IMR-90 (cell line): Measurements from ENCODE around the gene DOK6. TPM values are rescaled to one million over a fixed set of nuclear protein-coding genes. Genes with fewer than 3 reads are reported as not detected.

ENCODE experiments used
- ATAC-seq: fragments of 200-7000 bp; cut with Tn5 transposase; 2 replicates; pipeline ENCODE4 v1.9.1; 2020; ENCODE audit warnings: low read depth, mild to moderate bottlenecking, moderate library complexity
- BruUV-seq: library from RNA; stranded (reverse); fragments of 400-500 nt; replicated peaks from 2 replicates; lab custom pipeline; 2021; lab: Mats Ljungman, UMichigan
- CTCF ChIA-PET: fragments of 300-600 bp; formaldehyde crosslinking; extraction: SDS; loops from one replicate; lab custom pipeline; 2021; ENCODE audit warnings: antibody characterized with exemption; lab: Yijun Ruan, JAX
- POLR2A ChIA-PET: fragments of 300-600 bp; sonication (Branson Sonifier 250); formaldehyde crosslinking; loops from one replicate; lab custom pipeline; 2022; ENCODE audit warnings: antibody characterized with exemption; ENCODE audit not compliant: unreplicated experiment; lab: Charles Lee
- DNase-seq: peaks from one replicate; pipeline ENCODE4 v3.0.0; 2013
- H2AFZ ChIP-seq: replicated peaks from 2 replicates; pipeline ENCODE3; 2013; ENCODE audit warnings: low read length, mild to moderate bottlenecking; ENCODE audit not compliant: poor library complexity
- H2AK5ac ChIP-seq: 2 replicates; pipeline ENCODE4 v1.6.1; 2013; ENCODE audit warnings: low read depth, low read length, inconsistent platforms
- H2AK9ac ChIP-seq: replicated peaks from 2 replicates; pipeline ENCODE3; 2013; ENCODE audit warnings: mild to moderate bottlenecking, low read depth, low read length, moderate library complexity; ENCODE audit not compliant: poor library complexity
- H2BK120ac ChIP-seq: 2 replicates; pipeline ENCODE4 v1.6.1; 2013; ENCODE audit warnings: low read depth, low read length, inconsistent platforms
- H2BK15ac ChIP-seq: 3 replicates; pipeline ENCODE4 v1.6.1; 2013; ENCODE audit warnings: low read depth, low read length, inconsistent platforms
- H2BK20ac ChIP-seq: 2 replicates; pipeline ENCODE4 v1.6.1; 2013; ENCODE audit warnings: low read depth, mild to moderate bottlenecking, inconsistent platforms, low read length, moderate library complexity
- H2BK5ac ChIP-seq: 2 replicates; pipeline ENCODE4 v1.6.1; 2013; ENCODE audit warnings: mild to moderate bottlenecking, low read depth, low read length, inconsistent platforms; ENCODE audit not compliant: poor library complexity, severe bottlenecking
- H3K14ac ChIP-seq: replicated peaks from 2 replicates; pipeline ENCODE4 v1.6.1; 2013; ENCODE audit warnings: low read depth, low read length, inconsistent platforms
- H3K18ac ChIP-seq: 2 replicates; pipeline ENCODE4 v1.6.1; 2013; ENCODE audit warnings: low read depth, low read length, control low read depth
- H3K23ac ChIP-seq: 2 replicates; pipeline ENCODE4 v1.6.1; 2013; ENCODE audit warnings: low read depth, low read length, inconsistent platforms
- H3K27ac ChIP-seq: 2 replicates; pipeline ENCODE4 v1.5.1; 2013; ENCODE audit warnings: mild to moderate bottlenecking, control low read depth, low read length; ENCODE audit not compliant: insufficient read depth
- H3K27me3 ChIP-seq: 2 replicates; pipeline ENCODE4 v1.6.1; 2013; ENCODE audit warnings: low read length; ENCODE audit not compliant: control insufficient read depth, insufficient read depth
- H3K36me3 ChIP-seq: 2 replicates; pipeline ENCODE4 v1.6.1; 2013; ENCODE audit warnings: low read length, mixed read lengths; ENCODE audit not compliant: control insufficient read depth, insufficient read depth
- H3K4ac ChIP-seq: 2 replicates; pipeline ENCODE4 v1.6.1; 2013; ENCODE audit warnings: low read depth, low read length, inconsistent platforms
- H3K4me1 ChIP-seq: 2 replicates; pipeline ENCODE4 v1.6.1; 2013; ENCODE audit warnings: low read length, mixed read lengths; ENCODE audit not compliant: control insufficient read depth, insufficient read depth
- H3K4me2 ChIP-seq: 2 replicates; pipeline ENCODE4 v1.6.1; 2013; ENCODE audit warnings: low read depth, mild to moderate bottlenecking, control low read depth, low read length, moderate library complexity
- H3K4me3 ChIP-seq: 2 replicates; pipeline ENCODE4 v1.5.1; 2013; ENCODE audit warnings: low read depth, mild to moderate bottlenecking, control low read depth, low read length, moderate library complexity; ENCODE audit not compliant: insufficient read depth
- H3K56ac ChIP-seq: 2 replicates; pipeline ENCODE4 v1.6.1; 2013; ENCODE audit warnings: low read length, inconsistent platforms; ENCODE audit not compliant: insufficient read depth; ENCODE audit errors: extremely low read depth
- H3K79me1 ChIP-seq, 2 experiments: 2 replicates each; pipeline ENCODE4 v1.6.1; 2013; ENCODE audit warnings: low read length in 2 of 2, inconsistent platforms in 1 of 2, low read depth in 1 of 2
- H3K9ac ChIP-seq: 2 replicates; pipeline ENCODE4 v1.6.1; 2013; ENCODE audit warnings: low read depth, low read length, control low read depth
- H3K9me1 ChIP-seq: 2 replicates; pipeline ENCODE4 v1.6.1; 2013; ENCODE audit warnings: low read length, inconsistent platforms; ENCODE audit not compliant: insufficient read depth
- H3K9me3 ChIP-seq: 2 replicates; pipeline ENCODE4 v1.6.1; 2013; ENCODE audit warnings: low read length; ENCODE audit not compliant: control insufficient read depth, insufficient read depth
- H4K20me1 ChIP-seq: 2 replicates; pipeline ENCODE4 v1.6.1; 2013; ENCODE audit warnings: low read length, inconsistent platforms; ENCODE audit not compliant: insufficient read depth
- H4K5ac ChIP-seq: 2 replicates; pipeline ENCODE4 v1.6.1; 2013; ENCODE audit warnings: mild to moderate bottlenecking, low read depth, low read length, control low read depth
- H4K8ac ChIP-seq, 2 experiments: 2 replicates each; pipeline ENCODE4 v1.6.1; 2013; ENCODE audit warnings: low read depth in 2 of 2, low read length in 2 of 2, control low read depth in 1 of 2, inconsistent platforms in 1 of 2
- H4K91ac ChIP-seq: 2 replicates; pipeline ENCODE4 v1.6.1; 2013; ENCODE audit warnings: low read depth, low read length, inconsistent platforms; ENCODE audit not compliant: insufficient read depth
- CHD1 ChIP-seq: IDR thresholded peaks from 2 replicates; pipeline ENCODE4 v1.6.1; 2012; ENCODE audit warnings: low read depth, low read length, improper control_type of control experiment
- ELK1 ChIP-seq: fragments of 150-350 bp; IDR thresholded peaks from 2 replicates; pipeline ENCODE4 v1.6.1; 2016; ENCODE audit warnings: low read depth, mild to moderate bottlenecking, low read length, moderate library complexity, borderline replicate concordance
- MAFK ChIP-seq: IDR thresholded peaks from 2 replicates; pipeline ENCODE4 v1.6.1; 2012; ENCODE audit warnings: low read depth, low read length, improper control_type of control experiment
- MAZ ChIP-seq: IDR thresholded peaks from 2 replicates; pipeline ENCODE4 v1.6.1; 2012; ENCODE audit warnings: low read depth, mild to moderate bottlenecking, low read length, improper control_type of control experiment, moderate library complexity, borderline replicate concordance
- RAD21 ChIP-seq: IDR thresholded peaks from 2 replicates; pipeline ENCODE4 v1.6.1; 2012; ENCODE audit warnings: low read length, improper control_type of control experiment
- RCOR1 ChIP-seq: IDR thresholded peaks from 2 replicates; pipeline ENCODE4 v1.6.1; 2012; ENCODE audit warnings: mild to moderate bottlenecking, low read length, improper control_type of control experiment; ENCODE audit not compliant: insufficient replicate concordance
- SMC3 ChIP-seq: fragments of 150-350 bp; IDR thresholded peaks from 2 replicates; pipeline ENCODE4 v1.6.1; 2016; ENCODE audit warnings: low read depth, mild to moderate bottlenecking, antibody characterized with exemption, low read length, moderate library complexity
- dilution Hi-C: fragments of 300-500 bp; cut with HindIII; formaldehyde crosslinking; loops from one replicate; pipeline ENCODE4 v1.14.3; 2018; ENCODE audit warnings: low sequenced_read_pairs; ENCODE audit not compliant: unreplicated experiment
- in situ Hi-C: fragments of 300-500 bp; cut with MboI; formaldehyde crosslinking; loops from 3 replicates; pipeline ENCODE4 v1.14.3; 2019; ENCODE audit warnings: low sequenced_read_pairs, inconsistent platforms, mixed read lengths
- intact Hi-C: fragments of 100-400 bp; cut with micrococcal nuclease; formaldehyde crosslinking; loops from 2 replicates; pipeline ENCODE4 v1.10.0; 2022
- polyA plus RNA-seq, 3 experiments: library from polyadenylated mRNA; depleted of rRNA; stranded (reverse); fragments of >200 nt; gene quantifications; 2 replicates each; pipeline ENCODE4 v1.2.3, GENCODE V29; 2012; ENCODE audit warnings: low replicate concordance in 1 of 3
- total RNA-seq: library from RNA; depleted of rRNA; stranded (reverse); fragments of >200 nt; gene quantifications from 2 replicates; pipeline ENCODE4 v1.2.3, GENCODE V29; 2012

The DOK6 gene
- total and polyA plus RNA-seq, 2 of the 4 experiments (the other 2 are of a cell fraction): 1.9 to 2.7 TPM

DNA sequence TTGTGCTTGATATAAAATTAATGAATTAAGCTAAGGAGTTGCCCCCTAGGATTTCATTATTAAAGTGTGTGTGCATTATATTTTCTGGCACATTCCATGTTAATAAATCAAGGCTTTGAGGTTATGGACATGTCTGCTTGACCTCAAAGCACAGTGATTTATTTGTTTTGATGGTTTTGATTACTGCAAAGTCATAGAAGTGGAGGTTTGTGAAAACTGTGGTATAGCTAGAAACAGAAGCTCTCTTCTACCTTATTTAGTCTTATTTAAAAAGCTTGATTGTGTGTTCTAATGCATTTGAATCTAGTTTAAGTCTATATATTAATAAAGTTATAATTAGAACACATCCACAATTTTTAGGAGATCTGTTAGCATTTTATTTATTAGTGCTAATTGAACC lies 32.2 kb downstream of the DOK6 start:
- ChIA-PET POLR2A (no interaction called here), CTCF (no interaction called here)
- Histone ChIP-seq H2BK5ac (no peak overlapping the region), H4K8ac (no peak overlapping the region), H2BK20ac (no peak overlapping the region), H2AK9ac (no peak overlapping the region), H3K4me3 (no peak overlapping the region), H3K9ac (no peak overlapping the region), H3K27me3 (no peaks in the 10 kb centered on the region), H4K20me1 (no peaks in the 10 kb centered on the region), H3K23ac (no peak overlapping the region), H4K5ac (no peak overlapping the region), H3K4me2 (no peak overlapping the region), H3K9me3 (no peaks in the 10 kb centered on the region), H3K4me1 (no peaks in the 10 kb centered on the region), H3K4ac (no peak overlapping the region), H2BK15ac (no peak overlapping the region), H2BK120ac (no peak overlapping the region), H3K18ac (no peak overlapping the region), H4K91ac (no peak overlapping the region), H3K36me3 (no peaks in the 10 kb centered on the region), H3K9me1 (no peaks in the 10 kb centered on the region), H2AK5ac (no peak overlapping the region), H3K27ac (no peak overlapping the region), H3K79me1 (no peaks in the 10 kb centered on the region), H3K14ac (no peak overlapping the region), H3K56ac (no peak overlapping the region), H2AFZ (no peak overlapping the region)
- dilution Hi-C loops: no loop called here
- in situ Hi-C loops: no loop called here
- no peak for DNase-seq
- intact Hi-C loops: no loop called here
- no peak for ATAC-seq
- no TSS peak for BruUV-seq
- no peak for TF ChIP-seq RCOR1
- no peak for TF ChIP-seq RAD21
- TF ChIP-seq ELK1: no peak
- no peak for TF ChIP-seq MAFK
- TF ChIP-seq SMC3: no peak
- TF ChIP-seq MAZ: no peak
- TF ChIP-seq CHD1: no peak
